OCI-LY1 (cell line): Measurements from ENCODE around the gene ANO5.
"Not testable (repeated sequence)": the region's sequence is repeated elsewhere in the genome, so short reads cannot be mapped to it uniquely, and the experiment has no call there.

Experiments
- H2AFZ ChIP-seq: fragments of 200-600 bp; sonication (generic), shearing (Covaris generic); 2 replicates; pipeline ENCODE4 v1.6.0; 2014; ENCODE audit warnings: antibody characterized with exemption, mild to moderate bottlenecking, low read length
- H3F3A ChIP-seq: fragments of 200-600 bp; sonication (generic), shearing (Covaris generic); 2 replicates; pipeline ENCODE4 v1.6.0; 2014; ENCODE audit warnings: mild to moderate bottlenecking, antibody characterized with exemption, low read length, moderate library complexity; ENCODE audit not compliant: insufficient read depth
- H3K27ac ChIP-seq: fragments of 200-600 bp; sonication (generic); 2 replicates; pipeline ENCODE4 v1.5.1; 2014; ENCODE audit warnings: low read length, mixed run types, mild to moderate bottlenecking, low read depth; ENCODE audit not compliant: poor library complexity, severe bottlenecking
- H3K27me3 ChIP-seq: fragments of 200-600 bp; sonication (generic); 2 replicates; pipeline ENCODE4 v1.6.0; 2014; ENCODE audit warnings: antibody characterized with exemption, mild to moderate bottlenecking, low read length, moderate library complexity; ENCODE audit not compliant: insufficient read depth
- H3K36me3 ChIP-seq: fragments of 200-600 bp; sonication (generic); 2 replicates; pipeline ENCODE4 v1.6.1; 2014; ENCODE audit warnings: mild to moderate bottlenecking, antibody characterized with exemption, low read length, moderate library complexity, mixed read lengths; ENCODE audit not compliant: insufficient read depth
- H3K4me1 ChIP-seq: fragments of 200-600 bp; sonication (generic); 2 replicates; pipeline ENCODE4 v1.5.1; 2014; ENCODE audit warnings: mild to moderate bottlenecking, low read length, moderate library complexity; ENCODE audit not compliant: insufficient read depth, severe bottlenecking
- H3K4me2 ChIP-seq: fragments of 200-600 bp; sonication (generic), shearing (Covaris generic); 2 replicates; pipeline ENCODE4 v1.6.1; 2014; ENCODE audit warnings: low read length
- H3K4me3 ChIP-seq: fragments of 200-600 bp; sonication (generic); 2 replicates; pipeline ENCODE4 v1.5.1; 2014; ENCODE audit warnings: low read length, low read depth, mild to moderate bottlenecking, mixed read lengths; ENCODE audit not compliant: poor library complexity, severe bottlenecking
- H3K79me2 ChIP-seq: fragments of 200-600 bp; shearing (Covaris generic); 2 replicates; pipeline ENCODE4 v1.6.1; 2016; ENCODE audit warnings: mixed run types, low read length, mixed read lengths; ENCODE audit not compliant: insufficient read depth
- H3K9ac ChIP-seq: fragments of 200-600 bp; sonication (generic), shearing (Covaris generic); 2 replicates; pipeline ENCODE4 v1.6.1; 2014; ENCODE audit warnings: mild to moderate bottlenecking, low read length, mixed read lengths
- H3K9me2 ChIP-seq: fragments of 200-600 bp; sonication (generic), shearing (Covaris generic); 2 replicates; pipeline ENCODE4 v1.6.1; 2014; ENCODE audit warnings: low read depth, mild to moderate bottlenecking, low read length, mixed read lengths
- H3K9me3 ChIP-seq: fragments of 200-600 bp; shearing (Covaris generic); 2 replicates; pipeline ENCODE4 v1.6.1; 2014; ENCODE audit warnings: low read length, mixed read lengths
- H4K20me1 ChIP-seq: fragments of 200-600 bp; sonication (generic), shearing (Covaris generic); 2 replicates; pipeline ENCODE4 v1.6.0; 2016; ENCODE audit warnings: mild to moderate bottlenecking, low read length; ENCODE audit not compliant: insufficient read depth
- EZH2 ChIP-seq: fragments of 200-600 bp; sonication (generic), shearing (Covaris generic); IDR thresholded peaks from 2 replicates; pipeline ENCODE4 v1.8.0; 2017; ENCODE audit warnings: borderline replicate concordance, mixed run types, mild to moderate bottlenecking, antibody characterized with exemption, low read length, moderate library complexity, mixed read lengths
- TF ChIP-seq, protein P1 (sequence below): fragments of 200-600 bp; sonication (generic), shearing (Covaris generic); IDR thresholded peaks from 2 replicates; pipeline ENCODE4 v1.5.1; 2017; ENCODE audit warnings: mild to moderate bottlenecking, antibody characterized with exemption, low read length, moderate library complexity, mixed read lengths

ANO5 gene

GRCh38 chr11:22276535-22276934 is 83.7 kb downstream of the ANO5 start:
- Histone ChIP-seq H3K27ac (no peak overlapping the region), H2AFZ (no peak overlapping the region), H3K4me3 (no peak overlapping the region), H3K9me2 (no peaks in the 10 kb centered on the region), H3K9me3 (no peaks in the 10 kb centered on the region), H3K4me1 (no peaks in the 10 kb centered on the region), H3K79me2 (no peaks in the 10 kb centered on the region), H3K9ac (no peak overlapping the region), H3K36me3 (no peaks in the 10 kb centered on the region), H4K20me1 (no peaks in the 10 kb centered on the region), H3K4me2 (no peak overlapping the region), H3F3A (no peaks in the 10 kb centered on the region), H3K27me3 (no peaks in the 10 kb centered on the region)
- TF ChIP-seq, protein P1, sequence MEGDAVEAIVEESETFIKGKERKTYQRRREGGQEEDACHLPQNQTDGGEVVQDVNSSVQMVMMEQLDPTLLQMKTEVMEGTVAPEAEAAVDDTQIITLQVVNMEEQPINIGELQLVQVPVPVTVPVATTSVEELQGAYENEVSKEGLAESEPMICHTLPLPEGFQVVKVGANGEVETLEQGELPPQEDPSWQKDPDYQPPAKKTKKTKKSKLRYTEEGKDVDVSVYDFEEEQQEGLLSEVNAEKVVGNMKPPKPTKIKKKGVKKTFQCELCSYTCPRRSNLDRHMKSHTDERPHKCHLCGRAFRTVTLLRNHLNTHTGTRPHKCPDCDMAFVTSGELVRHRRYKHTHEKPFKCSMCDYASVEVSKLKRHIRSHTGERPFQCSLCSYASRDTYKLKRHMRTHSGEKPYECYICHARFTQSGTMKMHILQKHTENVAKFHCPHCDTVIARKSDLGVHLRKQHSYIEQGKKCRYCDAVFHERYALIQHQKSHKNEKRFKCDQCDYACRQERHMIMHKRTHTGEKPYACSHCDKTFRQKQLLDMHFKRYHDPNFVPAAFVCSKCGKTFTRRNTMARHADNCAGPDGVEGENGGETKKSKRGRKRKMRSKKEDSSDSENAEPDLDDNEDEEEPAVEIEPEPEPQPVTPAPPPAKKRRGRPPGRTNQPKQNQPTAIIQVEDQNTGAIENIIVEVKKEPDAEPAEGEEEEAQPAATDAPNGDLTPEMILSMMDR, result no peak
- TF ChIP-seq EZH2, result no peak

DNA sequence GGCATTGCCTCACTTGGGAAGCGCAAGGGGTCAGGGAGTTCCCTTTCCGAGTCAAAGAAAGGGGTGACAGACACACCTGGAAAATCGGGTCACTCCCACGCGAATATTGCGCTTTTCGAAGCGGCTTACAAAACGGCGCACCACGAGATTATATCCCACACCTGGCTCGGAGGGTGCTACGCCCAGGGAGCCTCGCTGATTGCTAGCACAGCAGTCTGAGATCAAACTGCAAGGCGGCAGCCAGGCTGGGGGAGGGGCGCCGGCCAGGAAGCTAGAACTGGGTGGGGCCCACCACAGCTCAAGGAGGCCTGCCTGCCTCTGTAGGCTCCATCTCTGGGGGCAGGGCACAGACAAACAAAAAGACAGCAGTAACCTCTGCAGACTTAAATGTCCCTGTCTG is 92.1 kb downstream of the ANO5 start:
- H2AFZ ChIP-seq, H3K27ac ChIP-seq, H3K4me2 ChIP-seq, H3K4me1 ChIP-seq, H3K36me3 ChIP-seq, H3K9ac ChIP-seq, H3K27me3 ChIP-seq, H3K79me2 ChIP-seq, H3F3A ChIP-seq, H3K4me3 ChIP-seq, H3K9me2 ChIP-seq, H3K9me3 ChIP-seq, H4K20me1 ChIP-seq: not testable (repeated sequence)

DNA sequence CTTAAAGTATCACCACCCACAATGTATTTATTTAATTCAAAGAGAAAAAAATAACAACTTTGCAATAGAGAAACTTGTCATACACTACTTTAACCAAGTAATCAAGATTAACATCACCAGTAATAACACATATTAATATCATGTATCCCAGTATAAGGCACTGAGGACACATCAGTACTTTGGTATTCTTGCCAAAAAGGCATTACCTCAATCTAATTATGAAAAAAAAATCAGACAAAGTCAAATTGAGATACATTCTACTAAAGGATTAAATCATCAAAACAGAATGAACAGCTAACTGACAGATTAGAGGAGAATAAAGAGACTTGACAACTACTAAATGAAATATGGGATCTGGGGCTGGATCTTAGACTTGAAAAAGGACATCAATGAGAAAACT is 109.5 kb downstream of the ANO5 start:
- H2AFZ ChIP-seq, result no peak overlapping the region
- TF ChIP-seq EZH2, result no peak
- TF ChIP-seq, protein P1, result no peak

DNA sequence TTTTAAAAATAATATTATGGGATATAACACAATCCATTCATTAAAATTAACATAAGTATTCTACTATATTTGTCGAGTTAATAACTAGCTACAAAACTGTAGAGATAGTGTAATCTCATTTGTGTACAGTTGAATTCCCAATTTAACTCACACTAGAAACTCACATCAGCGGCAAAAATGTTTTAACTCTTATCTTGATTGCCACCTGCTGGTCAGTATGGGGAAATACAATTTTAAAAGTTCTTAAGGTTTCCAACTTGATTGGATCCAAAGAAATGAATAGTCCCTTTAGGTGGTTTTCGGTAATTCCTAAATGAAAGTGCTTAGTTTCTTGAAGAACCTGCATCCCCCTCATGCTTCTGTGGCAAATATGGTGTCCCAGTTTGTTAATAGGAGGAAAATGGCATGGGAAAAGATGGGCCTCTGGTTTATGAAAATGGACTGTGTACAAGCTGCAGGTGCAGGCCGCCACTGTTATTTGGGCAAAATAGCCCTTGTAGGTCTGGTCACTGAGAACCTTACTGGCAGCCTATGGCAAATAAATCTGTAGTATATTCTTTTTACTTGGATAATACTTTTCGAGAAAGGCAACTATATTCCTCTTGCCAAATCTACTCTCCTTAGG is 111.6 kb downstream of the ANO5 start:
- no peaks in the 10 kb centered on the region for H3K4me1 ChIP-seq
- H3K4me3 ChIP-seq, result no peak overlapping the region
- no peak for TF ChIP-seq EZH2
- TF ChIP-seq, protein P1, result peak; percentile 61
- H4K20me1 ChIP-seq, result no peaks in the 10 kb centered on the region
- H3K9me2 ChIP-seq, result no peaks in the 10 kb centered on the region
- no peaks in the 10 kb centered on the region for H3K9me3 ChIP-seq
- H3K79me2 ChIP-seq, result no peaks in the 10 kb centered on the region
- no peaks in the 10 kb centered on the region for H3K36me3 ChIP-seq
- H3K9ac ChIP-seq, result no peak overlapping the region
- no peak overlapping the region for H3K4me2 ChIP-seq
- H3K27me3 ChIP-seq, result no peaks in the 10 kb centered on the region
- H3F3A ChIP-seq, result no peaks in the 10 kb centered on the region
- H2AFZ ChIP-seq, result no peak overlapping the region
- H3K27ac ChIP-seq, result no peak overlapping the region

More for the DNA sequence above, 109.5 kb downstream of the ANO5 start:
- Histone ChIP-seq H3K9me2 (no peaks in the 10 kb centered on the region), H3K36me3 (no peaks in the 10 kb centered on the region), H3K4me3 (no peak overlapping the region), H3K79me2 (no peaks in the 10 kb centered on the region), H3K9me3 (no peaks in the 10 kb centered on the region), H3F3A (no peaks in the 10 kb centered on the region), H4K20me1 (no peaks in the 10 kb centered on the region), H3K27me3 (no peaks in the 10 kb centered on the region), H3K9ac (no peak overlapping the region), H3K4me1 (no peaks in the 10 kb centered on the region), H3K4me2 (no peak overlapping the region), H3K27ac (no peak overlapping the region)
